ENCODE data around the gene SLC25A12.
"Not testable (repeated sequence)": the region's sequence is repeated elsewhere in the genome, so short reads cannot be mapped to it uniquely, and the experiment has no call there.

Gene SLC25A12

DNA sequence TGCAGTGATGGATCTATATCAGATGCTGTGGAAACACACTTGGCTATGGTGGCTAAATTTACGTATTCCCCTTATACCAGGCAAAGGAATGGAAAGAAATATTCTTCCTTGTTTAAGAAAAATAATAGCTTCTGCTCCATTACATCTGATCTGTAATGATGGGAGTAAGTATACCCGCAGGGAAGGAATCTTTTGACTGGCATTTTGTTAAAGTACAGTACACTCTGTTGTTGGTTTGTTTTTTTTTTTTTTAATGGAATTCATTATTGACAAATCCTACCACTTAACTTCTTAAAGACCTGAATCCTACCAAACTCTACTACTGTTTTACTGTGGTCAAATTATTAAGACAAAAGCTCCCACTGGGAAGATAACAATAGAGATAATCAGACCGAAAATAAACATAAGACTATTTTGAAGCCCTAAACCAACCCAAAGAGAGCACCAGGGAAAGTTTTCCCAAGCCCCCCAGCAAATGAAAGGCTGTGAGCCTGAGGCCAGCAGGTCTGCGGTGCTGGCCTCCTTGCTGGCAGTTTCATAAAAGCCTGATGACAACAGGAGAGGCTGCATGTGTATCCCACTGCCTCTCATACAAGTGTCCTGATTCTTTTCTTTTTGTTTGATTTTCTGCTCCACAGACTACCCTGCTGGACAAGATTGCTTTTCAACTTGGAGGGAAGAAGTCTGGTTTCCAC lies 101.0 kb downstream of the SLC25A12 start:
- no peak for DNase-seq

DNA sequence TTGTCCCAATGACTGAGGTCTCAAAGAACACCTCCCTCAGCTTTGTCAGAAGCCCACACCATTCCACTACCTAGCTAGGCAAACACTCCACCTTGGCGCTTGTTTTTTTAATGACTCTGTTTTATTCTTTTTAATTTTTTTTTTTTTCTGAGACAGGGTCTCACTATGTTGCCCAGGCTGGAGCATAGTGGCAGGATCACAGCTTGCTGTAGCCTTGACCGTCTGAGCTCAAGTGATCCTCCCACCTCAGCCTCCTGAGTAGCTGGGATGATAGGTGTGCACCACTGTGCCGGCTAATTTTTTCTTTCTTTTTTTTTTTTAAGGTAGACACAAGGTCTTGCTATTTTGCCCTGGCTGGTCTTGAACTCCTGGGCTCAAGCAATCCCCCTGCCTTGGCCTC lies 101.9 kb downstream of the SLC25A12 start:
- DNase-seq: no peak

DNA sequence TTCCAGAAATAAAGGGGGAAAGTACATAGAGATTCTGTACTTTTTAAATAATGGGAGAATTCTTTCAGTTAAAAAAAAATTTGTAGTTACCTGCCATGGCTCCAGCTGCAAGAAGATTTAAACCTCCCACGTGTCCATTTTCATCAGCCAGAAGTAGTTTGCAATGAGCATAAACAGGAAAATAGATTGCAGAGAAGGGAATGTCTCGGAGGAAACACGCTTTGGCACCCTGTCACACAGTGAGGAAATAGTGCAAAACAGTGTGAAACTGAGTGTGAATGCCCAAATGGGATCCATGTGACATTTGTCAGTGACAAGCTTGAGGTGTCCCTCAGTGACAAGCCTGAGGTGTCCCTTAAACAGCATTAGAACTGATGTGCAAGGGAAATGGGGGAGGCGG lies 102.7 kb downstream of the SLC25A12 start:
- DNase-seq: no peak

DNA sequence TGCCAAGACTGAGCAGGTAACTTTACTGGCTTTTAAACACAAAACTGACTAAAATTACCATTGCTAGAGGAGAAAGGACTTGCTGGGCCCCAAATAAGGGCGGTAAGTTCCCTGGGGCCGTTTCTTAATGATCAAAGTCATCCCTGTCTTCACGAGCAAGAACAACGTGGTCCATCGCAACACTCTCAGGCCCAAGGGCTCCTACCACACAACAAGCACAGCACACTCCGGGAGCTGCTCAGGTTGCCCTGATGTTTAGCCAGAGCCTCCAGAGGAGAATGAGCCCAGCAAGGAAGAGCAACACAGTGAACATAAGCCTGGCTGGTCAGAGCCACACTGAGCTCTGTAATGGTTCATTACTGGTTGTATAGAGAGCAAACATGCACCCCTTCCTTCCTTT lies 104.1 kb downstream of the SLC25A12 start:
- no peak for DNase-seq

DNA sequence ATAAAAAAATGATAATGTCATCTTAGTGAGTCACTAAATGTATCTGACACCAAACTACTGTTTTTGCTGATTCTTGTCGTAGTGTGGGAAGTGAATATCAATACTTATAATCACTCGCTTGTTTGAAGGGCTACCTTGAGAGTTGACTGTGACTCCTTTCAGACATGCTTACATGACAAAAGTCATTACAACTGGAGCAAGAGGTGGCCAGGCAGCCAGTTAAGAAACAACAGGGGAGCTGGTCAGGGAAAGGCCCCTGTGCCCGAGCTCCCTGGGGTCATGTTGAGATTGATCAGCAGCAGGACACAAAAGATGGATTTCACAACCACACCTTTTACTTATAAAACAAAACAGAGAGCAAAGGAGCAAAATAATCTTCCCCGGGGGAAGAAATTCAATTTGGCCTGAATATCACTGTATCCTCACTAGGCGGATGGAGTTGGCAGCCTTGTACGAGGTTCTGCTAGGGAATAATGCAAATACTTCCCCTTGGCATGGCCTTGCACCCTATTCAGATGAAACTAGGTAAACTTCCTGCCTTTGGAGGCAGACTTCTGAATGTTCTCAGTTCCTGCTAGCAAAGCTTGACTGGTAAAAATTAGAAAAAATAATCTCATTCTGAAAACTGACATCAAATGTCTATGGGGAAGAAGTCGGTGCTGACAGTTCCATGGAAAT lies 105.6 kb downstream of the SLC25A12 start:
- DNase-seq: no peak

DNA sequence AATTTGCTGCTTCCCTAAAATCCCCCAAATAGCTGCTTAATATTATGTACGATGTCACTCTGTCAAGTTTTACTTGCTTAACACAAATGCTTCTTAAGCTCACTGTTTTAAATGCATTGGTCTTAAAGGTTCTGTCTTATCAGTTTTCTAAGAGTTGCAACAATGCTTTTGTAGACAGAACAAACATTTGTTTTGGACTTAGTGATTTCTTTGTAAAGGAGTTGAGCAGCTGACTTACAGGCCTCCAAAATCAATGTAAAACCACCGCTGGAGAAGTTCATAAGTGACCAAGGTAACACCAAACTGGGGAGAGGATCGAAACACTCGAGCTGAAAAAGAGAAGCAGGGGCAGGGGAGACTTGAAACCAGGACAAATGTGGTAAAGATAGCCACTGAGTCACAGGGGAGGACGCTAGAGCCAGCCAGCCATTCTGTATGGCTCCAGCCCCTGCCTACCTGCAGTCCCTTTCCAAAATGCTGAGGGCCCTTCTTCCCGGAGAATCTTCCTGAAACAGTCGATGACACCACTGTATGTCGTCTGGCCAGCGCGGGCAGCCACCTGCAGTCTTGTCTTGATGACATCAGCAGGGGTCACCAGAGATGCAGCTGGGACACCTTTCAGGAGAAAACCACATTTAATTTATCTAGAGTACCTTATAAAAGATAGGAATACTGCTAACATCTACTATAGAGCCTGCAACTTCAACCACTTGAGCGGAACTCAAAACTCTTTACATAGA lies 106.5 kb downstream of the SLC25A12 start:
- DNase-seq: no peak

DNA sequence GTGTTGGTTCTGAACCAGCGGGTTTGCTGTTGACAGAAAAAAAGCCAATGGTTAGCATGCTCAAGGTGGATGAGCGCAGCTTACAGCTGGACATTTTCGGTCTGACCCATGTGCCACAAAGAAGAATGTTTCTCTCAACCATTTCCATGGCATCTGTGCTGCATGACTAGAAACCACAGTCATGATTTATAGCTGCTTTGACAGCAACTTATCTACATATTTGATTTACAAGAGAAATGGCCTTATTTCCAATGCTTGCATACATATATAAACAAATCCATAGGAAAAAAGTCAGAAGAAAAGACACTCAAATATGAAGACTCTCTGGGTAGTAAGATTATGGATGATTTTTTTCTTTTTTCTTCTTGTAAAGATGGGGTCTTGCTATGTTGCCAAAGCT lies 108.6 kb downstream of the SLC25A12 start:
- no peak for DNase-seq

DNA sequence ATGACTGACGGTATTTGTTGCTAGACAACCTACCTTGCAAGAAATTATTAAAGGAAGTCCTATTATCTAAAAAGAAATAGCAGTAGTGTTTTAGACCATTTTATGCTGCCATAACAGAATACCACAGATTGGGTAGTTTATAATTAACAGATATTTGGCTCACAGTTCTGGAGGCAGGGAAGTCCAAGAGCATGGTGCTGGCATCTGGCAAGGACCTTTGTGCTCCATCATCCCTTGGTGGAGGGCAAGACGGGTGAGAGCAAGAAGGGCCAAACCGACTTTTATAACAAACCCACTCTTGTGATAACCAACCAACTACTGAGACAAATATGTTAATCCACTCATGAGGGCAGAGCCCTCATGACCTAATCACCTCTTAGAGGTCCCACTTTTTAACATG lies 115.5 kb downstream of the SLC25A12 start:
- DNase-seq: no peak

DNA sequence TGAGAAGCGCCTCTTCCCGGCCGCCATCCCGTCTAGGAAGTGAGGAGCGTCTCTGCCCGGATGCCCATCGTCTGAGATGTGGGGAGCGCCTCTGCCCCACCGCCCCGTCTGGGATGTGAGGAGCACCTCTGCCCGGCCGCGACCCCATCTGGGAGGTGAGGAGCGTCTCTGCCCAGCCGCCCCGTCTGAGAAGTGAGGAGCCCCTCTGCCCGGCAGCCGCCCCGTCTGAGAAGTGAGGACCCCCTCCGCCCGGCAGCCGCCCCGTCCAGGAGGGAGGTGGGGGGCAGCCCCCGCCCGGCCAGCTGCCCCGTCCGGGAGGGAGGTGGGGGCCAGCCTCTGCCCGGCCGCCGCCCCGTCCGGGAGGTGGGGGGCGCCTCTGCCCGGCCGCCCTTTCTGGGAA lies 119.5 kb downstream of the SLC25A12 start:
- DNase-seq: not testable (repeated sequence)

DNA sequence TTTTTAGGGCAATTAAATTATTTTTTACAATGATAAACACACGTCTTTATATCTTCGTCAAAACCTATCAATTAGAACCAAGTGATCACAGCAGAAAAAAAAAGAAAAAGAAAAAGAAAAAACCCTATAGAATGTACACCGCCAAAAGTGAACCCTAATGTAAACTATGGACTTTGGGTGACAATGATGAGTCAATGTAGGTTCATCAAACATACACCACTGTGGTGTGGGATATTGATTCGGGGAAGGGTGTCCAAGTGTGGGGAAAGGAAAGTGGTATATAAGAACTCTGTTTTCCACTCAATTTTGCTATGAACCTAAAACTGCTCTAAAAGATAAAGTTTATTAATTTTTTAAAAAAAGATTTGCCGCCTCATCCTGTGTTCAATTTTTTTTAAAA lies 121.7 kb downstream of the SLC25A12 start:
- no peak for DNase-seq

DNA sequence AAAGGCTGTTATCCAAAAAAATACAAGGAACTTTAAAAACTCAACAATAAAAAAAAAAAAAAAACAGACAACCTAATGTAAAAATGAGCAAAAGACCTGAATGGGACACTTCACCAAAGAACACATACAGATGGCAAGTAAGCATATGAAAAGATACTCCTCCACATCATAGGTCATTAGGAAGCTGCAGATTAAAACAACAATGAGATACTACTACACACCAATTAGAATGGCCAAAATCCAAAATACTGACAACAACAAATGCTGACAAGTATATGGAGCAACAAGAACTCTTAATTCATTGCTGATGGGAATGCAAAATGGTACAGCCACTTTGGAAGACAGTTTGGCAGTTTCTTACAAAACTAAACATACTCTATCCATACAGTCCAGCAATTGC lies 122.6 kb downstream of the SLC25A12 start:
- no peak for DNase-seq

DNA sequence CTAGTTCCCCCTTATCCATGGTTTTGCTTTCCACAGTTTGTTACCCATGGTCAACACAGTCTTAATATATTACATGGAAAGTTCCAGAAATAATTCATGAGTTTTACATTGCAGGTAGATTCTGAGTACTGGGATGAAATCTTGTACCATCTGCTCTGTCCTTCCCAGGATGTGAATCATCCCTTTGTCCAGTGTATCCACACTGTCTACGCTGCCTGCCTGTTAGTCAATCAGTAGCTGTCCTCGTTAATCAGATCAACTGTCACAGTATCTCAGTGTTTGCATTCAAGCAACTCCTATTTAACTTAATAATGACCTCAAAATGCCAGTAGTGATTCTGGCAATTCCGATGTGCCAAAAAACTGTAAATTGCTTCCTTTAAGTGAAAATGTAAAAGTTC lies 130.4 kb downstream of the SLC25A12 start:
- no peak for DNase-seq

DNA sequence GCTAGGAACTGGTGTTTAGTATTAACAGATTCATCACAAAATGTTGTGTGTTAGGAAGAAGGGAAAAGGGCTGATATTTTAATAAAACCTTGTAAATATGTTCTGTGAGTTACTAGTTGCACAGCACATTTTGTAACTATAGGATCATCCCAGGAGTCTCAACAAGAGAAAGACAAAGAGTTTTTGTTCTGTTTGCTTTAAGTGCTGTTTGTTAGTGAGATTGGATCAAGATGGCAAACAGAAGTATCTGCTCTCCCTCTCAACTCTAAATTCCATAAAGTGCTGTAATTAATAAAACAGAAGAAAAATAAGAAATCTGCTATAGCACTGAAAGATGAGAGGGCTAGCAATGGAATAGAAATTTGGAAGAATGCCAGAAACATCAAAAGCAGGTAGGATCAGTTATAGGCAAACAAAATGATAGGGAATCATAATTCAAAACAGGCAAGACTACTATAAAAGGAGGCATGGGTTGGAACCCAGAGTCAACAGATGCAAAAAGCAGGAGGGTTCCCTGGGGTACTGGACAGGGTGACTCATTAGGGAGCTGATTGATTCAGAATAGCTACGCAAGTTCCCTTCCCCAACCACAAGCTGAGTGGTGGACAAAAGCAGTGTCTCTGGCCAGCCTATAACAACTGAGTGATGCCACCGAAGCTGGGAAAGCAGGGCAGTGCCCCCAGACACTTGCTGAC lies 131.0 kb downstream of the SLC25A12 start:
- peak in 1 of 56 donors; percentile 35 for DNase-seq

DNA sequence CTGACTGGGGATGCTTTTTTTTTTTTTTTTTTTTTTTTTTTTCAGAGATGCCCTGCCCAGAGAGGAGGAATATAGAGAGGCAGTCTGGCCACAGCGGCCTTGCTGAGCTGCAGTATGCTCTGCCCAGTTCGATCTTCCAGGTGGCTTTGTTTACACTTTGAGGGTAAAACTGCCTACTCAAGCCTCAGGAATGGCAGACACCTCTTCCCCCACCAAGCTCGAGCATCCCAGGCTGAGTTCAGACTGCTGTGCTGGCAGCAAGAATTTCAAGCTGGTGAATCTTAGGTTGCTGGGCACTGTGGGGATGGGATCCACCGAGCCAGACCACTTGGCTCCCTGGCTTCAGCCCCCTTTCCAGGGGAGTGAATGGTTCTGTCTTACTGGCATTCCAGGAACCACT lies 132.9 kb downstream of the SLC25A12 start:
- DNase-seq: not testable (repeated sequence)

DNA sequence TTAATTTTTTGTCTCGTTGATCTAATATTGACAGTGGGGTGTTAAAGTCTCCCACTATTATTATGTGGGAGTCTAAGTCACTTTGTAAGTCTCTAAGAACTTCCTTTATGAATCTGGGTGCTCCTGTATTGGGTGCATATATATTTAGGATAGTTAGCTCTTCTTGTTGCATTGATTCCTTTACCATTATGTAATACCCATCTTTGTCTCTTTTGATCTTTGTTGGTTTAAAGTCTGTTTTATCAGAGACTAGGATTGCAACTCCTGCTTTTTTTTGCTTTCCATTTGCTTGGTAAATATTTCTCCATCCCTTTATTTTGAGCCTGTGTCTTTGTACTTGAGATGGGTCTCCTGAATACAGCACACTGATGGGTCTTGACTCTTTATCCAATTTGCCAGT lies 135.3 kb downstream of the SLC25A12 start:
- not testable (repeated sequence) for DNase-seq

DNA sequence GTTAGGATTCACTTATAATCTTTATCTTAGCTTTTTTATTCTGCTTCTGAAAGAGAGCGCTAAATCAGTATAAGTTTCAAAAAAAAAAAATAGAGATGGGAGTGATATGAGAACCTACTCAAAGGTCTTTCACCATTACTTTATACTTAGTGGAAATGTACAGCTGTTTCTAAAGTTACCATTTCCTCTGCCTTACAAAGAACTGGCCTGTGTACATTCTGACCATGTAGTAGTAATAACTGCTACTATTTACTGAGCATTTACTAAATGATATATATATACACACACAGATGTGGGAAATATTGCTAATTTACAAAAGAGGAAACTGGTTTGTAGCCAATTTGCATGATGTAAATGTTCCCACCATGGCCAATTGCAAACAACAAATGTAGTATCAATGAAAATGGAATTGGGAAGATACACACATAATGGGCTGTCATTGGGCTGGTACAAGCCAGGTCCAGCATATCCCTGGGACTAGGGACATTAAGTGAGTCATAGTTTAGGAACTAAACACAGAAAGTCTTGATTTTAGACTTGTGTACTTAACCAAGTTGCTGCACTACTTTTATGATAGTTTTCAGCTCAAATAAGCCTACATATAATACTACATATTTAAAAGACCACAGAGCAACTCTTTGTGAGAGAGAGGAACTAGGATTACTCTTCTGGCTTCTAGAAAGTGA lies 139.6 kb downstream of the SLC25A12 start:
- DNase-seq: no peak

DNA sequence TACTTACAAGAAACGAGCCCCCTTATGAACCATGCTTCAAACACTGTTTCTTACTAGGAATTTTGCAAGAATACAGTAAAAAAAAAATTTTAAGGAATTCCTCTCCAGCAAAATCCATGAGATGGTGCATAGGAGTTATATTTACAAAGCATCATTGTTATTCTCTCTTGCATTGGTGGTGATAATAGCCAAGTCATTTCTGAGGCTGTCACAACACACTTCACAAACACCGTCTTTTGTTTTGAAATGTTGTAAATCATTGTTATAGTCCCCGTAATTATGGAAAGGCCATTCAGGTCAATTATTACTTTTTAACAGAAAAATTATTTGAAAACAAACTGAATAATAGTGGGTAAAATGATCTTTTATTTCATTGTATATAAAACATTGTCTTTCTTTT lies 146.7 kb downstream of the SLC25A12 start:
- DNase-seq: no peak

DNA sequence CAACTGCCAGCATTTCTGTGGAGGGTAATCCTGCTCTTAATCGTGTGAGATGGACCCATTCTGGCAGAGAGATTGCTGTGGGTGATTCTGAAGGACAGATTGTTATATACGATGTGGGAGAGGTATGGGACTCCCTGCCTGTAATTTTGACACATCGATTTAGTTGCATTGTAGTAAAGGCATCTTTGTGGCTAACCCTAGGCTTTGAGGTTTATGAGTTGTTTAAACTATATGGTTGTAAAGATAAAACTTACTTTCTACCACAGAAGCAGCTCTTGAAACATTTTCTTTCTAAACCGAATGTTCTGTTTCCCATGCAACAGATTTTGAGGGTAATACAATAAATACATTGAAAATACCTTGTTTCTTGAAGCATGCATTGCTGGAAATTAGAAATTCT lies 148.2 kb downstream of the SLC25A12 start:
- DNase-seq: no peak

DNA sequence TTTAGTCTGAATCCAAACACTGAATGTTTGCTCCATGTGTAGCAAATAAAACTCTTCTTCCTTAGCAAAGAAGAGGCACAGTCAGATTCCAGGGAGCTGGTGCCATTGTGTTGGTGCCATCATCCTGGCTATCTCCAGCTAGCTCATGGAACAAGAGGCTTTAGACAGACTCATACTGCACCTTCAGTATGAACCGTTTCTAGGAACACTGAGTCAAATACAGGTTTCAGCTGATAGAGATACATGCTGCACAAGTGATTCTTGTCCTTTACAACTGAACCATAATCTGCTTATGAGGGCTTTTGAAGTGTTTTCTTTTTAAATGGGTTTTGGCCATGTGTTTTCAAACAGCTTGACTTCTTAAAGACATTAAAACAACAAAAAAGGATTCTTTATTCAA lies 148.9 kb downstream of the SLC25A12 start:
- no peak for DNase-seq

DNA sequence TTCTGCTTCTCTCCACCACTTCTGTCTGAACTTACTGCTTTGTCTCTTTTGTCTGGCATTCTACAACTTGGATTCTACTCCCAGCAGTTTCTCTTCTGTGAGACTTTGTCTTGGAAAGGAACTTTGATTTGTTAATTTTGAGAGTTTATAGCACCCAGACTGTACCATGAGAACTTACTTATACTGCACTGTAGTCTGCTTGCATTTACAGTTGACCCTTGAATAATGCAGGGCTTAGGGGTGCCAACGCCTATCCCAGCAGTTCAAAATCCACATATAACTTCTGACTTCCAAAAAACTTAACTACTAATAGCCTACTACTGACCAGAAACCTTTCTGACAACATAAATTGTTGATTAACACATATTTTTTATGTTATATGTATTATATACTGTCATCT lies 151.3 kb downstream of the SLC25A12 start:
- DNase-seq: no peak

DNA sequence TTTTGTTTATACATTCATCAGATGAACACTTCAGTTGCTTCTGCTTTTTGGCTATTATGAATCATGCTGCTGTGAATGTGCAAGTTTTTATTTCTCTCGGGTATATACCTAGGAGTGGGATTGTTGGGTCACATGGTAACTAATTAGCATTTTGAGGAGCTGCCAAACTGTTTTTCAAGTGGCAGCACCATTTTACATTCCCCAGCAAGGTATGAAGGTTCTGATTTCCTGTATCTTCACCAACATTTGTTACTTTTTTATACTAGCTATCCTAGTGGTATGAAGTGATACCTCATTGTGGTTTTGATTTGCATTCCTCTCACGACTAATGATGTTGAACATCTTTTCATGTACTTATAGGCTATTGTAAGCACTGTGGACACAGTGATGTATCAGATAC lies 152.9 kb downstream of the SLC25A12 start:
- no peak for DNase-seq
